Panc1 (cell line): ENCODE measurements around the gene SYT14. TPM values are rescaled to one million over a fixed set of nuclear protein-coding genes. Genes with fewer than 3 reads are reported as not detected.

Experiments used
- ATAC-seq: fragments of 200-7000 bp; cut with Tn5 transposase; 2 replicates; pipeline ENCODE4 v1.9.1; 2020; ENCODE audit warnings: mild to moderate bottlenecking, moderate library complexity
- BruUV-seq: library from RNA; stranded (reverse); fragments of 400-500 nt; replicated peaks from 2 replicates; lab custom pipeline; 2021; lab: Mats Ljungman, UMichigan
- CTCF ChIA-PET: fragments of 300-600 bp; sonication (Branson Sonifier 250); formaldehyde crosslinking; loops from one replicate; lab custom pipeline; 2022; ENCODE audit warnings: antibody characterized with exemption; lab: Charles Lee
- POLR2A ChIA-PET: fragments of 300-600 bp; sonication (Branson Sonifier 250); formaldehyde crosslinking; loops from one replicate; lab custom pipeline; 2022; ENCODE audit warnings: antibody characterized with exemption; lab: Charles Lee
- DNase-seq: peaks from one replicate; pipeline ENCODE4 v3.0.0-alpha.2; 2010; ENCODE audit warnings: low read depth, low spot score
- H3K27ac ChIP-seq: 2 replicates; pipeline ENCODE4 v1.5.1; 2011; ENCODE audit warnings: mild to moderate bottlenecking, low read length, inconsistent platforms
- H3K27me3 ChIP-seq: fragments of 200-500 bp; sonication (Bioruptor generic); 2 replicates; pipeline ENCODE4 v1.6.0; 2014; ENCODE audit warnings: low read length, inconsistent platforms; ENCODE audit not compliant: control insufficient read depth, insufficient read depth
- H3K36me3 ChIP-seq: fragments of 200-500 bp; sonication (Bioruptor generic); 2 replicates; pipeline ENCODE4 v1.5.1; 2014; ENCODE audit warnings: inconsistent platforms, mild to moderate bottlenecking, low read length, moderate library complexity; ENCODE audit not compliant: control insufficient read depth, insufficient read depth
- H3K4me1 ChIP-seq: 2 replicates; pipeline ENCODE4 v1.5.1; 2011; ENCODE audit warnings: inconsistent platforms, mild to moderate bottlenecking, low read length, moderate library complexity; ENCODE audit not compliant: control insufficient read depth, insufficient read depth
- H3K4me3 ChIP-seq, 2 experiments: 2 replicates each; pipeline ENCODE4 v1.5.1; 2011 to 2012; ENCODE audit warnings: low read depth in 2 of 2, low read length in 2 of 2, mild to moderate bottlenecking in 2 of 2, inconsistent platforms in 1 of 2, moderate library complexity in 1 of 2
- H3K9me3 ChIP-seq: fragments of 200-500 bp; sonication (Bioruptor generic); 2 replicates; pipeline ENCODE4 v1.5.1; 2014; ENCODE audit warnings: low read depth, mild to moderate bottlenecking, inconsistent platforms, low read length, moderate library complexity; ENCODE audit not compliant: control insufficient read depth, insufficient read depth
- POLR2AphosphoS5 ChIP-seq: IDR thresholded peaks from 2 replicates; pipeline ENCODE4 v1.6.1; 2012; ENCODE audit warnings: mild to moderate bottlenecking, low read depth, low read length, moderate library complexity
- SIN3A ChIP-seq: IDR thresholded peaks from 2 replicates; pipeline ENCODE4 v1.6.1; 2012; ENCODE audit warnings: low read depth, mild to moderate bottlenecking, low read length, moderate library complexity, borderline replicate concordance; ENCODE audit not compliant: insufficient read depth
- TCF7L2 ChIP-seq: IDR thresholded peaks from 2 replicates; pipeline ENCODE4 v1.6.1; 2011; ENCODE audit warnings: mild to moderate bottlenecking, low read depth, low read length, inconsistent platforms
- in situ Hi-C: cut with HindIII; loops from 2 replicates; pipeline ENCODE4 v1.10.0; 2016; ENCODE audit warnings: low sequenced_read_pairs, low pct_unique_long_range_greater_than_20kb
- intact Hi-C: fragments of 100-400 bp; cut with micrococcal nuclease; formaldehyde crosslinking; loops from one replicate; pipeline ENCODE4 v1.10.0; 2022; ENCODE audit not compliant: unreplicated experiment
- total RNA-seq: library from RNA; stranded (reverse); gene quantifications from one replicate; pipeline ENCODE4 v1.2.1, GENCODE V29; 2021; ENCODE audit not compliant: unreplicated experiment
- TF ChIP-seq, protein P1 (sequence below): fragments of 450-650 bp; IDR thresholded peaks from 2 replicates; pipeline ENCODE4 v1.5.1; 2017; ENCODE audit warnings: mild to moderate bottlenecking
- TF ChIP-seq, protein P2 (sequence below), 2 experiments: IDR thresholded peaks; 2 replicates each; pipeline ENCODE4 v1.6.1; 2011 to 2012; ENCODE audit warnings: low read depth in 2 of 2, control low read depth in 1 of 2, low read length in 1 of 2, mild to moderate bottlenecking in 1 of 2, moderate library complexity in 1 of 2; ENCODE audit not compliant: insufficient read depth in 1 of 2

Gene SYT14
- total RNA-seq, 1 experiment from 2014 or later: not detected

DNA sequence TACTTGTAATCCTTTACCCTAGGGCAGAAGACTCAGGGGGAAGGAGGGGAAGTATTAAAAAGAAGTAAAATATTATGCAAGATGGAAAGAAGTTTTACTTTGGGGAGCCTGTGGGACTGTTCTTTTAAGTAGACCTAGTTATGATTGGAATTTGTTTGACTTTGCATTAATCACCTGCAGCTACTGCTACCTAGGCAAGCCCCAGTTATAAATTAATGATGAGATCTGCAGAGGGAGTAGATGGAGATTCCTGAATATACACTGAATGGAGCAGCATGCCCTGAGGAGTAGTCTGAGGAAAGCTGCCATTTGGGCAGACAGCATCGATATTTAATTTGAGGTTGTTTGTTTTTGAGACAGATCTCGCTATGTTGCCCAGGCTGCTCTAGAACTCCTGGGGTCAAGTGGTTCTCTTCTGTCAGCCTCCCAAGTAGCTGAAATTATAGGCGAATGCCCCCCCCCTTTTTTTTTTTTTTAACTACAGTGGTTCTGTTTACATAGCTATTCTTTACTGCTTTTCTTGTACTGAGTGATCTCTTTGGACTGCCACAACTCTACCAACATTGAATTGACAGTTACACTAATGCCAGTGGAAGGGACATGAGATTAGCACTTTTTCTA lies 213.1 kb downstream of the SYT14 start:
- Histone ChIP-seq H3K9me3 (no peaks in the 10 kb centered on the region), H3K4me1 (no peaks in the 10 kb centered on the region), H3K27me3 (no peaks in the 10 kb centered on the region), H3K4me3 (no peak overlapping the region), H3K27ac (no peak overlapping the region), H3K36me3 (no peaks in the 10 kb centered on the region)
- DNase-seq (no peak), ATAC-seq (no peak)
- in situ Hi-C loops: no loop called here
- POLR2A ChIA-PET: no interaction called here
- intact Hi-C loops: no loop called here
- TF ChIP-seq SIN3A: no peak
- TF ChIP-seq, protein P1, sequence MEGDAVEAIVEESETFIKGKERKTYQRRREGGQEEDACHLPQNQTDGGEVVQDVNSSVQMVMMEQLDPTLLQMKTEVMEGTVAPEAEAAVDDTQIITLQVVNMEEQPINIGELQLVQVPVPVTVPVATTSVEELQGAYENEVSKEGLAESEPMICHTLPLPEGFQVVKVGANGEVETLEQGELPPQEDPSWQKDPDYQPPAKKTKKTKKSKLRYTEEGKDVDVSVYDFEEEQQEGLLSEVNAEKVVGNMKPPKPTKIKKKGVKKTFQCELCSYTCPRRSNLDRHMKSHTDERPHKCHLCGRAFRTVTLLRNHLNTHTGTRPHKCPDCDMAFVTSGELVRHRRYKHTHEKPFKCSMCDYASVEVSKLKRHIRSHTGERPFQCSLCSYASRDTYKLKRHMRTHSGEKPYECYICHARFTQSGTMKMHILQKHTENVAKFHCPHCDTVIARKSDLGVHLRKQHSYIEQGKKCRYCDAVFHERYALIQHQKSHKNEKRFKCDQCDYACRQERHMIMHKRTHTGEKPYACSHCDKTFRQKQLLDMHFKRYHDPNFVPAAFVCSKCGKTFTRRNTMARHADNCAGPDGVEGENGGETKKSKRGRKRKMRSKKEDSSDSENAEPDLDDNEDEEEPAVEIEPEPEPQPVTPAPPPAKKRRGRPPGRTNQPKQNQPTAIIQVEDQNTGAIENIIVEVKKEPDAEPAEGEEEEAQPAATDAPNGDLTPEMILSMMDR: no peak
- no peak for TF ChIP-seq POLR2AphosphoS5
- TF ChIP-seq, protein P2, sequence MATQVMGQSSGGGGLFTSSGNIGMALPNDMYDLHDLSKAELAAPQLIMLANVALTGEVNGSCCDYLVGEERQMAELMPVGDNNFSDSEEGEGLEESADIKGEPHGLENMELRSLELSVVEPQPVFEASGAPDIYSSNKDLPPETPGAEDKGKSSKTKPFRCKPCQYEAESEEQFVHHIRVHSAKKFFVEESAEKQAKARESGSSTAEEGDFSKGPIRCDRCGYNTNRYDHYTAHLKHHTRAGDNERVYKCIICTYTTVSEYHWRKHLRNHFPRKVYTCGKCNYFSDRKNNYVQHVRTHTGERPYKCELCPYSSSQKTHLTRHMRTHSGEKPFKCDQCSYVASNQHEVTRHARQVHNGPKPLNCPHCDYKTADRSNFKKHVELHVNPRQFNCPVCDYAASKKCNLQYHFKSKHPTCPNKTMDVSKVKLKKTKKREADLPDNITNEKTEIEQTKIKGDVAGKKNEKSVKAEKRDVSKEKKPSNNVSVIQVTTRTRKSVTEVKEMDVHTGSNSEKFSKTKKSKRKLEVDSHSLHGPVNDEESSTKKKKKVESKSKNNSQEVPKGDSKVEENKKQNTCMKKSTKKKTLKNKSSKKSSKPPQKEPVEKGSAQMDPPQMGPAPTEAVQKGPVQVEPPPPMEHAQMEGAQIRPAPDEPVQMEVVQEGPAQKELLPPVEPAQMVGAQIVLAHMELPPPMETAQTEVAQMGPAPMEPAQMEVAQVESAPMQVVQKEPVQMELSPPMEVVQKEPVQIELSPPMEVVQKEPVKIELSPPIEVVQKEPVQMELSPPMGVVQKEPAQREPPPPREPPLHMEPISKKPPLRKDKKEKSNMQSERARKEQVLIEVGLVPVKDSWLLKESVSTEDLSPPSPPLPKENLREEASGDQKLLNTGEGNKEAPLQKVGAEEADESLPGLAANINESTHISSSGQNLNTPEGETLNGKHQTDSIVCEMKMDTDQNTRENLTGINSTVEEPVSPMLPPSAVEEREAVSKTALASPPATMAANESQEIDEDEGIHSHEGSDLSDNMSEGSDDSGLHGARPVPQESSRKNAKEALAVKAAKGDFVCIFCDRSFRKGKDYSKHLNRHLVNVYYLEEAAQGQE (IDR thresholded peaks at IDR 0.05; ENCODE audit: insufficient read depth in 1 of 2, low read depth in 2 of 2, low read length in 1 of 2): no peak
- no peak for TF ChIP-seq TCF7L2
- BruUV-seq: no TSS peak
- CTCF ChIA-PET: interaction anchor here (0.6 kb wide), 1 partner anchor 11 kb away, joined by 8 read pairs; no protein-coding TSS in a partner anchor

DNA sequence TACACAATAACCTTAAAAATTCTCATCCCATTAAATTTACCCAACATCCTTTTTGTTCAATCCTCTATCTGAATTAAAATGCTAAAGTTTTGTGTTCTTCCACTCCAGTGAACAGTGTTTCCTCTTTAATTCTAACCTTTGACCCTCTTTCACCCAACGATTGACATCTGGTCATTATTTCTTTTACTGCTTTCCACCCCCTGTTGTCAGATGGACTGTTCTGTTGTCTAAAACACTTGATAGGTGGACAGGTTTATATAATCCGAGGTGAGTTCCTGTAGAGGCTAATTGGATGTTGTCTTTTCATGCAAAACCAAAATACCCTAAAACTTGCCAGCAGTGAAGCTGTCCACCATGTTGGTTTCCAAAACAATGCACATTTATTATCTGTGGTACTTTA lies 221.2 kb downstream of the SYT14 start:
- no peak for DNase-seq
- no TSS peak for BruUV-seq
- Histone ChIP-seq H3K36me3 (no peaks in the 10 kb centered on the region; the same call in 1 of the 2 replicates), H3K27ac (no peak overlapping the region), H3K4me3 (no peak overlapping the region), H3K9me3 (no peaks in the 10 kb centered on the region), H3K4me1 (no peaks in the 10 kb centered on the region), H3K27me3 (peaks cover 2% of the 10 kb centered on the region; the same call in 1 of the 2 replicates)
- no peak for ATAC-seq
- POLR2A ChIA-PET: no interaction called here
- CTCF ChIA-PET: no interaction called here
- TF ChIP-seq SIN3A: no peak
- TF ChIP-seq TCF7L2: no peak
- TF ChIP-seq, protein P2 (IDR thresholded peaks at IDR 0.05; ENCODE audit: insufficient read depth in 1 of 2, low read depth in 2 of 2, low read length in 1 of 2): no peak
- TF ChIP-seq POLR2AphosphoS5: no peak
- TF ChIP-seq, protein P1: no peak
- in situ Hi-C loops (no loop called here), intact Hi-C loops (no loop called here)
